NCI-H2196 (cell line): ENCODE measurements around the gene ETFDH.
"Not testable (repeated sequence)": the region's sequence is repeated elsewhere in the genome, so short reads cannot be mapped to it uniquely, and the experiment has no call there.

Experiments used
- DNase-seq: peaks from one replicate; lab custom pipeline; 2025; ENCODE audit not compliant: unreplicated experiment; lab: John Stamatoyannopoulos, UW

Gene ETFDH

DNA sequence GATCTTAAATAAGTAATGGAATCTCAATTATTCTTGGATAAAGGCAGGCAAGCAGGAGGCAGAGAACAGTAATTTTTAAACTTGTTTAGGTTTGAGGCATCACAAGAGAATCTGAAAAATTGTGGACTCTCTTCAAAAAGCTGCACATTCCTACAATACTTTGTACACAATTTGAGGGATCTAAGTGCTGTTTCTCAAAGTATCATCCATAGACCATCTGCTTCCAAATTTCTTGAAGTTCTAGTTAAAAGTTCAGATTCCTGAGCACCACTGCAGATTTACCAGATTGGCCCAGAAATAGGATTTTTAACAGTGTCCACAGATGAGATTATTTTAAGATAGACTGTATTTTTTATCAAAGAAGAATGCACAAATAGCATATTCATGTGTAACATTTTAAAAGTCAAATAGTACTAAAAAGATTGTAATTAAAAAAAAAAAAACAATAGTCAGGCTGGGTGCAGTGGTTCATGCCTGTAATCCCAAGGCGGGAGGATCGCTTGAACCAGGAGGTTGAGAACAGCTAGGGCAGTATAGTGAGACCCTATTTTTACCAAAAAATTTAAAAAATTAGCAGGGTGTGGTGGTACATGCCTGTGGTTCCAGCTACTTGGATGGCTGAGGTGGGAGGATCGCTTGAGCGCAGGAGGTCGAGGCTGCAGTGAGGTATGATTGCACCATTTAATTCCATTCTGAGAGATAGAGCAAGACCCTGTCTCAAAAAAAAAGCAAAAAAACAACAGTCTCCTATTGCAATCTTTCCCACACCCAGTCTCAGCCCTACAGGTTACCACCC, 82.5 kb downstream of the ETFDH start:
- no peak for DNase-seq

DNA sequence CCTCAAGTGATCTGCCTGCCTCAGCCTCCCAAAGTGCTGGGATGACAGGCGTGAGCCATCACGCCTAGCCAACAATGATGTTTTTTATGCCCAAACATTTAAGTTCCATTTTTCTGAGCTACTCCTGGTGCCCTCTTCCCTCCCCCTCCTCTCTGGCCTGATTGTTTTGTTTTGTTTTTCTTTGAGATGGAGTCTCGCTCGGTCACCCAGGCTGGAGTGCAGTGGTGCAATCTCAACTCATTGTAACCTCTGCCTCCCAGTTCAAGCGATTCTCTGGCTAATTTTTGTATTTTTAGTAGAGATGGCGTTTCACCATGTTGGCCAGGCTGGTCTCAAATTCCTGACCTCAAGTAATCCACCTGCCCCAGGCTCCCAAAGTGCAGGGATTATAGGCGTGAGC, 83.7 kb downstream of the ETFDH start:
- DNase-seq = not testable (repeated sequence)

DNA sequence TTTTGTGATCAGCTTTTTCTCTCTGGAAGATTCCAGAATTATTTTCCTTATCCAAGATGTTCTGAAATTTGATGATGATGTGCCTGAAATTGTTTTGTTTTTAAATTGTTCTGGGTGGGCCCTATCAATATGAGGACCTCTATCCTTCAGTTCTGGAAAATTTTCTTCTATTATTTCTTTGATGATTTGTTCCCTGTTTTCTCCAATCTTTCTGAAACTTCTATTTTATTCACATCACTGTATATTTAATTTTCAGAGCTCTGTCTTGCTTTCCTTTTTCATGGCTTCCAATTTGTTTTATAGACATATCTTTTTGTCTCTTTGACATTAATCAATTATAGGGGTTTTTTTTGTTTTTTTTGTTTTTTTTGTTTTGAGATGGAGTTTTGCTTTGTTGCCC, 84.5 kb downstream of the ETFDH start:
- DNase-seq = no peak

DNA sequence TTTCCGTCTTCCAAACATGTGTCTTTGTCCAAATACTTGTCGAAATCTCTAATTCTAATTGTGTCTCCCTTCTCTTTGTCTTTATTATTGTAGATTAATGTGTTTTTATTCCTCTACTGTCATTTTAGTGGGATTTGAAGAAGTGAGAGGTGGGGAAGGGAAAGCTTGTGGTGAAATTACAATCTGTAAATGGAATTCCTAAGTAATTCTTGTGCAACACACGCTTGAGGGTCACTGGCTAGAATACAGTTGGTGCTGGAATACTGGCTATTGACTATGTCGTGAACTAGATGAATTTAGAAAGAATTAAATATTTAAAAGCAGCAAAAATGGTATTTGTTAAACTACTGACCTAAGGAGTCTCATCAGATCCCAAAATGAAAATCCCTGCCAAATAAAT, 86.0 kb downstream of the ETFDH start:
- DNase-seq = no peak

DNA sequence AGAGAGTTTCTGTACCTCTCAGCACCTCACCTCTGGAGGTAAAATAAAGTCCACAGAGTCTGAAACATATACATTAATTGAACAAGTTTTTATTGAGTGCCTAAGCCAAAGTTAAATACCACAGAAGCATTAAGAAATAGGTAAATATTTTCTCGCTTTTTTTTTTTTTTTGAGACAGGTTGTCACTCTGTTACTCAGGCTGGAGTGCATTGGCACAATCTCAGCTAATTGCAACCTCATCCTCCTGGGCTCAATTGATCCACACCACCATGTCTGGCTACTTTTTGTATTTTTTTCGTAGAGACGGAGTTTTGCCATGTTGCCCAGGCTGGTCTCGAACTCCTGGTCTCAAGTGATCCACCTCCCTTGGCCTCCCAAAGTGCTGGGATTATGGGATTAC, 86.6 kb downstream of the ETFDH start:
- DNase-seq = no peak
